Tongue (tissue), 2 donors: Measurements from ENCODE around the gene XK. TPM values are rescaled to one million over a fixed set of nuclear protein-coding genes. Genes with fewer than 3 reads are reported as not detected.
"Not testable (repeated sequence)": the region's sequence is repeated elsewhere in the genome, so short reads cannot be mapped to it uniquely, and the experiment has no call there.

Source experiments
- DNase-seq: peaks from one replicate; pipeline ENCODE4 v3.0.0-alpha.2; 2015
- total RNA-seq: library from RNA; depleted of rRNA; stranded (reverse); fragments of >200 nt; gene quantifications from one replicate; pipeline ENCODE4 v1.2.3, GENCODE V29; 2014

The XK gene
- total RNA-seq, 1 donor from 2014 or later = 14.3 TPM

GRCh38 chrX:37754516-37754915 lies 68.9 kb downstream of the XK start:
- DNase-seq = no peak

GRCh38 chrX:37755025-37755424 lies 69.4 kb downstream of the XK start:
- no peak for DNase-seq

DNA sequence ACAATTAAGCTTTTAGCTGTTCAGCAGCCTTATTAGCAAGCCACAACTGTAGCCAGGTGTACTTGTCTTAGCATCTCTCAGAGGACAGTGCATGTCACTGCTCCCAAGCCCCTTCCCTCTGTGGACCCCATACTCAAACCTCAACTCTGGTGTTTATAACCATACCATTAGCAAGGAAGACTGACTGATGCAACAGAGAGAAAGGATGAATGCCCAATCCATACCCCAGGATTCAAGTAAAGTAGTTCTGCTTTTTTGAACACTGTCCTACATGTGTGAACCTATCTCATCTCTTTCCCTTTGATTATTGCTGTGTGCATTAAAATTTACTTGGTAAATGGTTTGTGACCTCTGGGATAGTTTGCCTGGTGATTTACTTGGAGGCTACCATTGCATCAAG lies 71.5 kb downstream of the XK start:
- no peak for DNase-seq

DNA sequence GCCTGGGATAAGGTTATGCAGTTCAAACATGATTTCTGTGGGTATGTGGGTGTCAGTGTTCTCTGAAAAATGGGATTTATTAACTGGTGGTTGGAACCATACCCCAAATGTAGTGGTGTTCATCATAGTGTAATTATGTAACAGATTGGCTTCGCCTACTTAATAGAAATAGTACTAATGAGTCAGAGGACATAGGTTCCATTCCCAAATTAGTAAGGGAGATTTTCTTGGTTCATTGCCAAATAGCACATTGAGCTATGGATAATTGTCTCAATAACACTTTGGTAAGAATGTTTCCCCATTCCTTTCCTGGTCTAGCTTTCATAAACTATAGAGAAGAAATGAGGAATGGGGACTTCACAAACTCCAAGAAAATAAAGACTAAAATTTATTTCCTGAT lies 73.8 kb downstream of the XK start:
- DNase-seq = no peak

GRCh38 chrX:37759878-37760418 lies 74.4 kb downstream of the XK start:
- DNase-seq = no peak

DNA sequence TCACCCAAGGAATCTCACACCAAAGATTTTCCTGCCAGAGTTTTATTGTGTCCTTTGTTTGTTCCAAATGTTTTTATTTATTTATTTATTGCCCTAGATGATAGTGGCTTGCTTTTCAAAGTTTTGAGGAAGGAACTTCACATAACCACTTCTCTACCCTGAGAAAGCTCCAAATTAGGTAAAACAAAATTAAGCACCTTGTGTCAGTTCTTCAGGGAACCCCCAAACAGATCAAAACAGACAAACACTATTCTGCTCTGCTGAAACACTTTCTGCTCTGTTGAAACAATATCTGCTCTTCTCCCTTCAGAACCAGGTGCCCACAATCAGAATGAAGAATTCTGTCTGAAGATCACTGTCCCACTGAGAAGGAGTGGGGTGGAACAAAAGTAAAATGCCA lies 77.8 kb downstream of the XK start:
- DNase-seq = no peak

DNA sequence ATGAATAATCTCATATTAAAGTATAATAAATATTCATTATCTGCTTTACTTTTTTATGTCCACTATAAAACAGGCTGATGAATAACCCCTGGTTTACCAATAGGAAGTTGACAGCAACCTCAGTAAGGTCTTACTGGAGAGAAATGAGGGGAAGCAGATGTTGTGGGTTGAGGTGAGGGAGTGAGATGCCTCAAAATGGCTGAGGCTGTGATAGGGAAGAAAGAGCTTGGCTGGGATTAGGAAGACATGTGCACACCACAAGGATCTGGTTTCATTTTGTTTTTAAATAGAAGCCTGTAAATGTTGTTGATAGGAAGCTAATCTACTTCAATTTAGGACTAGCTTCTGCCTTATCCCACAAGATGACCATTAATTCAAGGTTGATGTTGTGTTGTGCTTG lies 79.9 kb downstream of the XK start:
- no peak for DNase-seq

DNA sequence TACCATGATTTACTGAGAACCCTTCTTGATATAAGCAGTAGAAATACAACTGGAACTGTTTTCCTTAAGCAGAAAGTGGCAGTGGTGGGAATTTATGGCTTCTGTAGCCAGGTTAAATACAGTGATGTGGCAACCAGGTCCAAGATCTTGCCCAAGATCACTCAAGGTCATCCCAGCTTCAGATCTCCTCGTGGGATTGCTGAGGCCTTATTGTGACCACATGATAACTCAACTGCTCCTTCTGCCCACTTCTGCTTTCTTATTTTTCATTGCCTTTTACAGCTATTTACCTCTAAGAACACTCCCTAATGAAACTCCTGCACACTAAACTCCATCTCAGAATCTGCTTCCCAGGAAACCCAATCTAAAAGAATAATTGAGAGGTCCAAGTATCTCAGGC lies 81.8 kb downstream of the XK start:
- DNase-seq = no peak

DNA sequence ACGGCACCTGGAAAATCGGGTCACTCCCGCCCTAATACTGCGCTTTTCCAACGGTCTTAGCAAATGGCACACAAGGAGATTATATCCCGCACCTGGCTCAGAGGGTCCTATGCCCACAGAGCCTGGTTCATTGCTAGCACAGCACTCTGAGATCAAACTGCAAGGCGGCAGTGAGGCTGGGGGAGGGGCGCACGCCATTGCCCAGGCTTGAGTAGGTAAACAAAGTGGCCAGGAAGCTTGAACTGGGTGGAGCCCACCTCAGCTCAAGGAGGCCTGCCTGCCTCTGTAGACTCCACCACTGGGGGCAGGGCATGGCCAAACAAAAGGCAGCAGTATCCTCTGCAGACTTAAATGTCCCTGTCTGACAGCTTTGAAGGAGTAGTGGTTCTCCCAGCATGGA lies 83.3 kb downstream of the XK start:
- DNase-seq = not testable (repeated sequence)

- DNase-seq = no peak
These were observed 90.8 kb downstream of the XK start for GRCh38 chrX:37776283-37776986.

DNA sequence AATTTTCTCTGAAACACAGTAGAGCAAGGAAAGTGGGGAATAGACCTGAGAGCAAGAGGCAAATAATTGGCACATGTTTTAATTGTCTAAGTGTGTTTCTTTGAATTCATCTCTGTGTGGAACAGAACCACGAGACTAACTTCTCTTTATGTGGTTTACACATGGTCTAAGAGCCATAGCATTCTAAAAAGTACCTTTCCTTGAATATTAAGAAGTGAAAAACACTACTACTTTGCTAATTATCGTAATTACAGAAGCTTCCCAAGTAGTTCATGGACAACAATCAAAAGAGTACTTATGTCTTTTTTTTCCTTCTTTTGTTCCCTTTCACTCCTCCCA lies 91.4 kb downstream of the XK start:
- no peak for DNase-seq

DNA sequence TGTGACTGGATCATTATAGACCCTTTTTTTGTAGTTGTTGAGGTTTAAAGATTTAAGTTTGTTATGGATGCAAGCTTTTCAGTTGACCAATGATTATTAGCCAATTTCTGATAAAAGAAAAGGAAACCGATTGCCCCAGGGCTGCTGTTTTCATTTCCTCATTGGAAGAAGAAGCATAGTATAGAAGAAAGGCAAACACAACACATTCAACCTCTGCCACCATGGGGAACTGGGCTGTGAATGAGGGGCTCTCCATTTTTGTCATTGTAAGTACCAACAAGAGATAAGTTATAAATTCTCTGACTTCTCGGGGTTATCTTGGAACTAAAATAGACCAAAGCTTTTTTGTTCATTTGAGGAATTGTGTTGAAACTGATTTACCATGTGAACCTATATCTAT lies 94.3 kb downstream of the XK start, which contains the start of gene CYBB:
CYBB (plus strand) TSS at position 203 of the 400 bp plus-strand sequence; CDS start at position 222, 19 bp downstream.
- no peak for DNase-seq

DNA sequence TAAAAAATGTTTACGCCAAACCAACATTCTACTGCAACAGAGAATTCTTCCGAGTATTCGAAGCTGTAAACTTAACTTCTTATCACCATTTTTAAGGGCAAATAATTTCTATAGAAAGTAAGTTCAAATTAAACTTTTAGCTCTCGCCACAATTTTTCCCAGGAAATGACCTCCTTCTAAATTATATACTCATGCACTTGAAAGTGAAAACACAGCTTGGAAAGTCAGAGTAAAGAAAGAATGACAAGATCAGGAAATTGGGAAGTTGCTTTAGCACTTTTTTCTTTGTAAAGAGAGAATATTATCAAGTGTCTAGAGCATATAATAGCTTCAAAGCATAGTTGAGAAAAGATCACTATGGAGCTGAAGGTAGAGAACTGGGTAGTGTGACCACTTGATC lies 95.5 kb downstream of the XK start:
- no peak for DNase-seq

Other genes starting within 250 kb of the XK start
- gene LANCL3, start 114.1 kb upstream of the XK start, total RNA-seq = 0.51 TPM
- gene CYBB, start 94.3 kb downstream of the XK start, total RNA-seq = 9.3 TPM
- gene DYNLT3, start 161.8 kb downstream of the XK start, total RNA-seq = 18.1 TPM